ENCODE measurements around the gene CDH12. TPM values are rescaled to one million over a fixed set of nuclear protein-coding genes. Genes with fewer than 3 reads are reported as not detected.
A peak's percentile ranks its signal among the peaks of the same experiment; 100 is the strongest.
"Not testable (repeated sequence)": the region's sequence is repeated elsewhere in the genome, so short reads cannot be mapped to it uniquely, and the experiment has no call there.

CDH12 gene
- not detected for total RNA-seq

- peak; percentile 41 for ATAC-seq
- no peak for DNase-seq (ENCODE audit: low spot score)
Measured at GRCh38 chr5:22852807-22853660, at the start of gene CDH12. Gene CDH12, minus strand, starts transcription at chr5:22853344.

- ATAC-seq (no peak), DNase-seq (ENCODE audit: low spot score) (no peak)
Measured at GRCh38 chr5:22901885-22902284, 48.7 kb upstream of the CDH12 start.

- DNase-seq (ENCODE audit: low spot score) (no peak), ATAC-seq (no peak)
Measured at GRCh38 chr5:22900801-22901310, 47.7 kb upstream of the CDH12 start.

- no peak for DNase-seq (ENCODE audit: low spot score)
- no peak for ATAC-seq
Measured at GRCh38 chr5:22899341-22899740, 46.2 kb upstream of the CDH12 start.

GRCh38 chr5:22896152-22896551, 43.0 kb upstream of the CDH12 start:
- DNase-seq (ENCODE audit: low spot score) (no peak), ATAC-seq (no peak)

GRCh38 chr5:22892441-22892840, 39.3 kb upstream of the CDH12 start:
- DNase-seq (ENCODE audit: low spot score), result no peak
- peak; percentile 37 for ATAC-seq

GRCh38 chr5:22889720-22890119, 36.6 kb upstream of the CDH12 start:
- DNase-seq (ENCODE audit: low spot score), result no peak
- ATAC-seq, result peak; percentile 85

- DNase-seq (ENCODE audit: low spot score) (no peak), ATAC-seq (no peak)
Measured at GRCh38 chr5:22887566-22887965, 34.4 kb upstream of the CDH12 start.

GRCh38 chr5:22858911-22859310, 5.8 kb upstream of the CDH12 start:
- DNase-seq (ENCODE audit: low spot score), result not testable (repeated sequence)

GRCh38 chr5:22855824-22856223, 2.7 kb upstream of the CDH12 start:
- DNase-seq (ENCODE audit: low spot score) (no peak), ATAC-seq (no peak)

More at GRCh38 chr5:22858911-22859310, 5.8 kb upstream of the CDH12 start:
- not testable (repeated sequence) for ATAC-seq

- DNase-seq (ENCODE audit: low spot score), result no peak
- ATAC-seq, result no peak
Measured at GRCh38 chr5:22850981-22851380, 2.2 kb downstream of the CDH12 start.

GRCh38 chr5:22846693-22847092, 6.5 kb downstream of the CDH12 start:
- no peak for DNase-seq (ENCODE audit: low spot score)
- ATAC-seq, result no peak

GRCh38 chr5:22844636-22845035, 8.5 kb downstream of the CDH12 start:
- ATAC-seq (no peak), DNase-seq (ENCODE audit: low spot score) (no peak)

GRCh38 chr5:22844155-22844554, 9.0 kb downstream of the CDH12 start:
- ATAC-seq, result no peak
- no peak for DNase-seq (ENCODE audit: low spot score)

GRCh38 chr5:22842574-22842973, 10.6 kb downstream of the CDH12 start:
- DNase-seq (ENCODE audit: low spot score) (no peak), ATAC-seq (no peak)

GRCh38 chr5:22837803-22838202, 15.3 kb downstream of the CDH12 start:
- DNase-seq (ENCODE audit: low spot score) (no peak), ATAC-seq (no peak)

GRCh38 chr5:22835686-22836085, 17.5 kb downstream of the CDH12 start:
- ATAC-seq (no peak), DNase-seq (ENCODE audit: low spot score) (no peak)

- ATAC-seq, result no peak
Measured at GRCh38 chr5:22793463-22793862, 59.7 kb downstream of the CDH12 start.

GRCh38 chr5:22787807-22788206, 65.3 kb downstream of the CDH12 start:
- DNase-seq (ENCODE audit: low spot score), result no peak
- ATAC-seq, result no peak

More at GRCh38 chr5:22793463-22793862, 59.7 kb downstream of the CDH12 start:
- no peak for DNase-seq (ENCODE audit: low spot score)

- no peak for ATAC-seq
- no peak for DNase-seq (ENCODE audit: low spot score)
Measured at GRCh38 chr5:22787398-22787797, 65.7 kb downstream of the CDH12 start.

- no peak for ATAC-seq
Measured at GRCh38 chr5:22780756-22781155, 72.4 kb downstream of the CDH12 start.

GRCh38 chr5:22779499-22779898, 73.6 kb downstream of the CDH12 start:
- DNase-seq (ENCODE audit: low spot score), result no peak
- ATAC-seq, result no peak

More at GRCh38 chr5:22780756-22781155, 72.4 kb downstream of the CDH12 start:
- DNase-seq (ENCODE audit: low spot score), result no peak
